Stimulated activated naive CD8-positive, alpha-beta T cell treated with anti-CD3 and anti-CD28 coated beads, Interleukin-15, Interleukin-2, amounts not matched to agents 100 ng/mL and 50 ng/mL, for 24 hours (primary cell): ENCODE data around the gene WDR3.

Experiments
- H3K27ac Mint-ChIP-seq: one replicate; pipeline ENCODE4 v1.8.0; 2021; ENCODE audit warnings: mild to moderate bottlenecking, mixed read lengths
- H3K27me3 Mint-ChIP-seq: one replicate; pipeline ENCODE4 v1.8.0; 2021; ENCODE audit warnings: mixed read lengths
- H3K36me3 Mint-ChIP-seq: one replicate; pipeline ENCODE4 v1.8.0; 2021; ENCODE audit warnings: low read depth, mixed read lengths
- H3K4me1 Mint-ChIP-seq: one replicate; pipeline ENCODE4 v1.8.0; 2021; ENCODE audit warnings: low read depth, mixed read lengths
- H3K4me3 Mint-ChIP-seq: one replicate; pipeline ENCODE4 v1.8.0; 2021; ENCODE audit warnings: mild to moderate bottlenecking, mixed read lengths
- H3K9me3 Mint-ChIP-seq: one replicate; pipeline ENCODE4 v1.8.0; 2021; ENCODE audit warnings: mixed read lengths

Gene WDR3

GRCh38 chr1:117981455-117982192 is 52.1 kb downstream of the WDR3 start:
- H3K27ac Mint-ChIP-seq, result no peak overlapping the region
- H3K9me3 Mint-ChIP-seq, result no peaks in the 10 kb centered on the region
- H3K4me1 Mint-ChIP-seq, result no peaks in the 10 kb centered on the region
- H3K4me3 Mint-ChIP-seq, result no peak overlapping the region
- H3K27me3 Mint-ChIP-seq, result peaks cover 25% of the 10 kb centered on the region
- H3K36me3 Mint-ChIP-seq, result no peaks in the 10 kb centered on the region

DNA sequence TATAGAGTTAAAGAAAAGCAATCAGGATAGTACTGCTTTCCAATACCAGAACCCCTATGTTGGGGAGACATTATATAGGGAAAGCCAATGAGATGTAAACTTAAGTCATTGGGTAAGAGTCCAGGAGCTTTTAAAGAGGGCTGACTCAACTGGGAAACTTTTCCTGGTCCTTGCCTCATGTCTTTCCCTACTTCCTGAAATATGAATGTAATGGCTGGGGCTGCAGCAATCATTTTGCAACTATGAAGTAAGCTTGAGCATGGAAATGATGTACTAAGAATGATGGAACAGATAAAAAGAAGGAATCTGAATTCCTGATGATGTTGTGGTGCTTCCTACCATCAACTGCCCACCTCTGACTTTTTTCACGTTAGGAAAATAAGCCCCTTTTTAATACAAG is 55.7 kb downstream of the WDR3 start:
- no peak overlapping the region for H3K27ac Mint-ChIP-seq
- no peaks in the 10 kb centered on the region for H3K9me3 Mint-ChIP-seq
- H3K27me3 Mint-ChIP-seq, result peaks cover 35% of the 10 kb centered on the region
- H3K4me1 Mint-ChIP-seq, result no peaks in the 10 kb centered on the region
- no peaks in the 10 kb centered on the region for H3K36me3 Mint-ChIP-seq
- H3K4me3 Mint-ChIP-seq, result no peak overlapping the region

GRCh38 chr1:117985973-117986372 is 56.4 kb downstream of the WDR3 start:
- no peak overlapping the region for H3K4me3 Mint-ChIP-seq

GRCh38 chr1:118004312-118004711 is 74.8 kb downstream of the WDR3 start:
- Mint-ChIP-seq H3K9me3 (peaks cover 8% of the 10 kb centered on the region), H3K27ac (no peak overlapping the region), H3K27me3 (peaks cover 23% of the 10 kb centered on the region), H3K4me1 (no peaks in the 10 kb centered on the region), H3K4me3 (no peak overlapping the region), H3K36me3 (no peaks in the 10 kb centered on the region)

More at GRCh38 chr1:117985973-117986372, 56.4 kb downstream of the WDR3 start:
- H3K36me3 Mint-ChIP-seq, result no peaks in the 10 kb centered on the region
- no peak overlapping the region for H3K27ac Mint-ChIP-seq
- H3K9me3 Mint-ChIP-seq, result no peaks in the 10 kb centered on the region
- peaks cover 35% of the 10 kb centered on the region for H3K27me3 Mint-ChIP-seq
- H3K4me1 Mint-ChIP-seq, result no peaks in the 10 kb centered on the region

DNA sequence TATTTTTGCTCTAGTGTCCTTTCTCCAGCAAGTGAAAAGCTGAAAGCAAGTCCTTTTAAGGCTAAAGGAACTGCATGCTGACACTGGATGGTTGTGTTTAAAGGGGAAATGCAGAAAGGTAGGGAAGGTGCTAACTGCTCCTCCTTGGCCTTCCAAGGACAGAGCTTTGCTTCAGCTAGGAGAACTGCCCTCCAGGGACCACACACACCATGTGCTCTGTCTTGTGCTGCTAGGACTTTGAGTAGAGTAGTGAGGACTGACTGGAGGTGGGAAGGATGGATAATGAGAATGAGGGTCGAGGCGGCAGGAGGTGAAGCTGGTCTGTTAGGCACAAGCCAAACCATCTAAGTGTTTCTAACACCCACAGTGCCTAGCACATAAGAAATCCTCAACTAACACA is 77.9 kb downstream of the WDR3 start:
- H3K36me3 Mint-ChIP-seq, result no peaks in the 10 kb centered on the region
- H3K4me1 Mint-ChIP-seq, result no peaks in the 10 kb centered on the region
- H3K4me3 Mint-ChIP-seq, result no peak overlapping the region
- H3K9me3 Mint-ChIP-seq, result peaks cover 6% of the 10 kb centered on the region
- H3K27ac Mint-ChIP-seq, result no peak overlapping the region
- peaks cover 15% of the 10 kb centered on the region for H3K27me3 Mint-ChIP-seq

DNA sequence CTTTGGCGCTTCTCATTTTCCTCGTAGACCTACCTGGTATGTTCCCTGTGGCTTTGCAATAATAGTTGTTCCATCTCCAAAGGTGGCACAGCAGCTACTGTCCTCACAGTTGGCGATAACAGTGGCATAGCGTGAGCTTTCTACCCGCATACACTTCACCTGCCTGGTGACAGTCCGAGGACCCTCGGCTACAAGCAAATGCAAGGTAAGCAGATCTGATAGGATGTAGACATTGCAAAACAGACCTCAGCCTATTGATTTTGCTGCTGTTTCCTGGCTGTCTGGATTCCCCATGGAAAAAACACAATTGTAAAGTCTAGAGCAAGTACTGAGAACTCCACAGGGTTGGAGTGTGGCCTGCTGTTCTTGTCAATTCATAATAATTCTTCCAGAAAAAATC is 78.5 kb downstream of the WDR3 start:
- H3K36me3 Mint-ChIP-seq, result no peaks in the 10 kb centered on the region
- H3K9me3 Mint-ChIP-seq, result peaks cover 6% of the 10 kb centered on the region
- no peak overlapping the region for H3K4me3 Mint-ChIP-seq
- H3K27ac Mint-ChIP-seq, result no peak overlapping the region
- no peaks in the 10 kb centered on the region for H3K4me1 Mint-ChIP-seq
- H3K27me3 Mint-ChIP-seq, result peaks cover 15% of the 10 kb centered on the region

DNA sequence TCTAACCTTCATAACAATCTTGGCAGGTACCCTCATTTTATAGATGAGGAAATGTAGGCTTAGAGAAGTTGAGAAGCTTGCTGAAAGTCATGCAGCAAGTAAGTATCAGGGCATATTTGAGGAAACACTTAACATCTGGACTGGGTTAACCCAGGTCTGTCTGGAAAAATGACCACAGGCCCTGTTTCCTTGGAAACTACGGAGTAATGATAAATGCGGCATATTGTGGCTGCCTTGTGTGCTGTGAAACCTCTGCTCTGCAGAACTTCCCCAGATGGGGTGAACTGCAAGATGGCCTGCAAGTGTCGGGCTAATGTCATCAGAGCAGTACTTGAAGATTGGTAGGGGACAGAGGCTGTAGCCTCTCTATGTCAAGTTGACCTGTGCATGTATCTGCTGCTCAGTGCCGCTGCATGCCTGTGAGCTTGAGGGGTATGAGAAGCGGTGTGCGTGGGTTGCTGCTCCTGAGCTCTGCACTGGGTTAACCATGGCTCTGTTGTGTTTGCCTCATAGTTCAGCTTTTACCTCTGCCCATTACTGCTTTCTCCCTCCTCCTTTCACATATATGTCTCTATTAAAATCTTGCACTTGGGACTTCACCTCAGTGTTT is 83.1 kb downstream of the WDR3 start:
- Mint-ChIP-seq H3K4me3 (no peak overlapping the region), H3K9me3 (no peaks in the 10 kb centered on the region), H3K27me3 (peaks cover 13% of the 10 kb centered on the region), H3K27ac (no peak overlapping the region), H3K36me3 (no peaks in the 10 kb centered on the region), H3K4me1 (no peaks in the 10 kb centered on the region)

- Mint-ChIP-seq H3K27ac (no peak overlapping the region), H3K36me3 (no peaks in the 10 kb centered on the region), H3K4me1 (no peaks in the 10 kb centered on the region), H3K27me3 (peaks cover 15% of the 10 kb centered on the region), H3K9me3 (no peaks in the 10 kb centered on the region), H3K4me3 (no peak overlapping the region)
Observed at GRCh38 chr1:118013336-118013735, 83.8 kb downstream of the WDR3 start.

DNA sequence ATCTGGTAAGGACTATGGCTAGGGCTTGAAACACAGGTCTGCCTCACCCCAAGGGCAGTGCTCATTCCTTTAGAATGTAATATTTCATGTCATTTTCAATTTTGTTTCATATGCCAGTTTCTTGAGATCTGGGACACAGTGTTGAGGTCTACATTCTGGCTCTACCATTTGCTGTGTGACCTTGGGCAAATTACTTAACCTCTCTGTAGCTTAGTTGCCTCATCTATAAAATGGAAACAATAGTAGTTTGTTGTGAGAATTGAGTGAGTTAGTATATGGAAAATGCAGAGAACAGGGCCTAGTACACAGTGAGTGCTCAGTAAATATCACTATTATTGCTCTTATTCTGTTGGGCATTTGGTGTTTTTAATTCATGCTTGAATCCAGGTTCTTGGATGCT is 84.4 kb downstream of the WDR3 start:
- Mint-ChIP-seq H3K4me1 (no peaks in the 10 kb centered on the region), H3K9me3 (no peaks in the 10 kb centered on the region), H3K27ac (no peak overlapping the region), H3K4me3 (no peak overlapping the region), H3K36me3 (no peaks in the 10 kb centered on the region), H3K27me3 (peaks cover 15% of the 10 kb centered on the region)
